Endothelial cell of umbilical vein (primary cell): ENCODE results near the gene C11orf65. TPM values are rescaled to one million over a fixed set of nuclear protein-coding genes. Genes with fewer than 3 reads are reported as not detected.

ENCODE experiments used
- BruUV-seq: library from RNA; stranded (reverse); fragments of 400-500 nt; replicated peaks from 2 replicates; lab custom pipeline; 2021; lab: Mats Ljungman, UMichigan
- CTCF ChIA-PET: fragments of 300-600, 350-600 bp; sonication (Branson Sonifier 250); formaldehyde crosslinking; loops from one replicate; lab custom pipeline; 2021; ENCODE audit warnings: antibody characterized with exemption, inconsistent platforms; lab: Charles Lee
- POLR2A ChIA-PET: fragments of 300-600, 350-600 bp; sonication (Branson Sonifier 250); formaldehyde crosslinking; loops from one replicate; lab custom pipeline; 2021; ENCODE audit warnings: antibody characterized with exemption, inconsistent platforms; lab: Charles Lee
- DNase-seq: peaks from one replicate; pipeline ENCODE4 v3.0.0-alpha.2; 2011; ENCODE audit warnings: low read depth, low spot score
- FAIRE-seq: peaks from 2 replicates; lab custom pipeline; 2011; peaks lifted over from hg19 to GRCh38; lab: Jason Lieb, UNC
- H2AFZ ChIP-seq: 2 replicates; pipeline ENCODE4 v1.6.0; 2012; ENCODE audit warnings: low read depth, low read length, control low read depth, inconsistent platforms
- H3K27ac ChIP-seq: 2 replicates; pipeline ENCODE4 v1.5.1; 2011; ENCODE audit warnings: low read depth, mild to moderate bottlenecking, control low read depth, low read length, moderate library complexity; ENCODE audit not compliant: insufficient read depth
- H3K27me3 ChIP-seq, 2 experiments: 2 replicates each; pipeline versions ENCODE4 v1.6.0 to v1.6.1; 2011; ENCODE audit warnings: low read length in 2 of 2, mixed read lengths in 1 of 2; ENCODE audit not compliant: control insufficient read depth in 2 of 2, insufficient read depth in 2 of 2
- H3K36me3 ChIP-seq, 2 experiments: 2 replicates in 1 of 2; 3 replicates in 1 of 2; pipeline ENCODE4 v1.5.1; 2011; ENCODE audit warnings: low read length in 2 of 2, mild to moderate bottlenecking in 1 of 2, moderate library complexity in 1 of 2; ENCODE audit not compliant: control insufficient read depth in 2 of 2, insufficient read depth in 2 of 2; ENCODE audit errors: extremely low read depth in 1 of 2
- H3K4me1 ChIP-seq: 3 replicates; pipeline ENCODE4 v1.5.1; 2011; ENCODE audit warnings: mild to moderate bottlenecking, low read length; ENCODE audit not compliant: control insufficient read depth, insufficient read depth; ENCODE audit errors: extremely low read depth
- H3K4me2 ChIP-seq: 2 replicates; pipeline ENCODE4 v1.6.1; 2011; ENCODE audit warnings: low read length, control low read depth, mixed read lengths; ENCODE audit not compliant: insufficient read depth
- H3K4me3 ChIP-seq, 3 experiments: fragments of 200-600 bp in 1 of 3; sonication (generic), shearing (Covaris generic) in 1 of 3; replicated peaks in 1 of 3; 2 replicates each; pipeline ENCODE4 v1.5.1; 2011 to 2016; ENCODE audit warnings: control low read depth in 3 of 3, low read length in 3 of 3, mild to moderate bottlenecking in 2 of 3, inconsistent platforms in 1 of 3, low read depth in 1 of 3, moderate library complexity in 1 of 3; ENCODE audit not compliant: insufficient read depth in 1 of 3
- H3K79me2 ChIP-seq: 2 replicates; pipeline ENCODE4 v1.6.0; 2012; ENCODE audit warnings: low read length, inconsistent platforms; ENCODE audit not compliant: control insufficient read depth, insufficient read depth
- H3K9ac ChIP-seq: replicated peaks from 2 replicates; pipeline ENCODE3; 2011; ENCODE audit warnings: low read length, control low read depth; ENCODE audit not compliant: insufficient read depth; ENCODE audit errors: extremely low read depth
- H3K9me1 ChIP-seq: replicated peaks from 3 replicates; pipeline ENCODE4 v1.6.0; 2011; ENCODE audit warnings: mild to moderate bottlenecking, low read length; ENCODE audit not compliant: control insufficient read depth, insufficient read depth; ENCODE audit errors: extremely low read depth
- H3K9me3 ChIP-seq: replicated peaks from 2 replicates; pipeline ENCODE4 v1.5.1; 2012; ENCODE audit warnings: low read length, inconsistent platforms; ENCODE audit not compliant: control insufficient read depth, insufficient read depth
- H4K20me1 ChIP-seq: replicated peaks from 2 replicates; pipeline ENCODE3; 2011; ENCODE audit warnings: mild to moderate bottlenecking, low read length; ENCODE audit not compliant: control insufficient read depth, insufficient read depth; ENCODE audit errors: extremely low read depth
- EZH2 ChIP-seq: IDR thresholded peaks from 2 replicates; pipeline ENCODE4 v1.6.1; 2012; ENCODE audit warnings: borderline replicate concordance, low read depth, mild to moderate bottlenecking, moderate library complexity, low read length, inconsistent platforms; ENCODE audit not compliant: severe bottlenecking
- FOS ChIP-seq: IDR thresholded peaks from 2 replicates; pipeline ENCODE4 v1.6.1; 2011; ENCODE audit warnings: mild to moderate bottlenecking, low read length, moderate library complexity, borderline replicate concordance; ENCODE audit not compliant: insufficient read depth
- GATA2 ChIP-seq: IDR thresholded peaks from 2 replicates; pipeline ENCODE4 v1.7.0; 2011; ENCODE audit warnings: low read depth, mild to moderate bottlenecking, moderate library complexity, mixed read lengths, low read length; ENCODE audit not compliant: insufficient read length, insufficient read depth
- JUN ChIP-seq: IDR thresholded peaks from 2 replicates; pipeline ENCODE4 v1.6.1; 2011; ENCODE audit warnings: borderline replicate concordance, low read depth; ENCODE audit not compliant: insufficient read length, insufficient read depth
- MYC ChIP-seq: IDR thresholded peaks from one replicate; pipeline ENCODE4 v1.6.1; 2011; ENCODE audit warnings: mild to moderate bottlenecking, low read depth, low read length
- POLR2A ChIP-seq: IDR thresholded peaks from 2 replicates; pipeline ENCODE4 v1.6.1; 2012; ENCODE audit warnings: low read depth, mild to moderate bottlenecking, control low read depth, low read length
- POLR2AphosphoS5 ChIP-seq: IDR thresholded peaks from 2 replicates; pipeline ENCODE4 v1.6.1; 2012; ENCODE audit warnings: low read depth, mild to moderate bottlenecking, control low read depth, low read length, moderate library complexity; ENCODE audit not compliant: insufficient read depth
- dilution Hi-C: fragments of 300-500 bp; cut with MboI; formaldehyde crosslinking; loops from one replicate; pipeline ENCODE4 v1.15.0; 2019; ENCODE audit warnings: low sequenced_read_pairs; ENCODE audit not compliant: extremely low pct_ligation_motif_present
- intact Hi-C: fragments of 100-400 bp; cut with micrococcal nuclease; formaldehyde crosslinking; loops from one replicate; pipeline ENCODE4 v1.10.0; 2022
- polyA plus RNA-seq, 4 experiments: library from polyadenylated mRNA; depleted of rRNA in 3 of 4; stranded (reverse) in 3 of 4; unstranded in 1 of 4; fragments of >200 nt; gene quantifications; 2 replicates each; pipeline versions ENCODE4 v1.2.1 to v1.2.3, GENCODE V29; 2011 to 2012; ENCODE audit warnings: missing spikeins in 1 of 4
- total RNA-seq: library from RNA; stranded (reverse); gene quantifications from 2 replicates; pipeline ENCODE4 v1.2.3, GENCODE V29; 2021
- TF ChIP-seq, protein P1 (sequence below): IDR thresholded peaks from 2 replicates; pipeline ENCODE4 v1.6.1; 2011; ENCODE audit not compliant: insufficient read depth, insufficient read length
- TF ChIP-seq, protein P2 (sequence below), 2 donors: IDR thresholded peaks; 1 replicate in 1 of 2; 2 replicates in 1 of 2; pipeline ENCODE4 v1.5.1; 2011; ENCODE audit warnings: low read length in 2 of 2, mild to moderate bottlenecking in 2 of 2, moderate library complexity in 2 of 2, control low read depth in 1 of 2, inconsistent platforms in 1 of 2, low read depth in 1 of 2; ENCODE audit not compliant: insufficient read depth in 1 of 2; ENCODE audit errors: extremely low read depth in 1 of 2

Gene C11orf65
- total and polyA plus RNA-seq, 2 donors (not counting 3 experiments of a cell fraction or from before 2014, with no cell fraction given): not detected

GRCh38 chr11:108486828-108487227, 19.5 kb upstream of the C11orf65 start:
- no TSS peak for BruUV-seq
- Histone ChIP-seq H3K4me2 (no peak overlapping the region), H3K36me3 (peaks cover 3 to 6% of the 10 kb centered on the region in 2 experiments), H3K79me2 (no peaks in the 10 kb centered on the region), H2AFZ (no peak overlapping the region), H3K9me3 (no peaks in the 10 kb centered on the region), H3K27me3 (no peaks in the 10 kb centered on the region), H3K27ac (no peak overlapping the region), H3K4me1 (no peaks in the 10 kb centered on the region), H3K4me3 (no peak overlapping the region), H3K9me1 (no peaks in the 10 kb centered on the region), H4K20me1 (no peaks in the 10 kb centered on the region), H3K9ac (no peak overlapping the region)
- ChIA-PET POLR2A (no interaction called here), CTCF (no interaction called here)
- DNase-seq: no peak
- no peak for TF ChIP-seq EZH2
- no peak for TF ChIP-seq JUN
- no peak for TF ChIP-seq MYC
- no peak for TF ChIP-seq POLR2AphosphoS5
- TF ChIP-seq, protein P1, sequence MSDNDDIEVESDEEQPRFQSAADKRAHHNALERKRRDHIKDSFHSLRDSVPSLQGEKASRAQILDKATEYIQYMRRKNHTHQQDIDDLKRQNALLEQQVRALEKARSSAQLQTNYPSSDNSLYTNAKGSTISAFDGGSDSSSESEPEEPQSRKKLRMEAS: no peak
- TF ChIP-seq POLR2A: no peak
- TF ChIP-seq, protein P2, sequence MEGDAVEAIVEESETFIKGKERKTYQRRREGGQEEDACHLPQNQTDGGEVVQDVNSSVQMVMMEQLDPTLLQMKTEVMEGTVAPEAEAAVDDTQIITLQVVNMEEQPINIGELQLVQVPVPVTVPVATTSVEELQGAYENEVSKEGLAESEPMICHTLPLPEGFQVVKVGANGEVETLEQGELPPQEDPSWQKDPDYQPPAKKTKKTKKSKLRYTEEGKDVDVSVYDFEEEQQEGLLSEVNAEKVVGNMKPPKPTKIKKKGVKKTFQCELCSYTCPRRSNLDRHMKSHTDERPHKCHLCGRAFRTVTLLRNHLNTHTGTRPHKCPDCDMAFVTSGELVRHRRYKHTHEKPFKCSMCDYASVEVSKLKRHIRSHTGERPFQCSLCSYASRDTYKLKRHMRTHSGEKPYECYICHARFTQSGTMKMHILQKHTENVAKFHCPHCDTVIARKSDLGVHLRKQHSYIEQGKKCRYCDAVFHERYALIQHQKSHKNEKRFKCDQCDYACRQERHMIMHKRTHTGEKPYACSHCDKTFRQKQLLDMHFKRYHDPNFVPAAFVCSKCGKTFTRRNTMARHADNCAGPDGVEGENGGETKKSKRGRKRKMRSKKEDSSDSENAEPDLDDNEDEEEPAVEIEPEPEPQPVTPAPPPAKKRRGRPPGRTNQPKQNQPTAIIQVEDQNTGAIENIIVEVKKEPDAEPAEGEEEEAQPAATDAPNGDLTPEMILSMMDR (IDR thresholded peaks at IDR 0.05; ENCODE audit: extremely low read depth in 1 of 2, insufficient read depth in 1 of 2, low read depth in 1 of 2, low read length in 2 of 2): no peak
- TF ChIP-seq FOS: no peak
- no peak for TF ChIP-seq GATA2
- no peak for FAIRE-seq
- intact Hi-C loops: no loop called here
- dilution Hi-C loops: no loop called here
